ENCODE data around the gene BCKDHB. TPM values are rescaled to one million over a fixed set of nuclear protein-coding genes. Genes with fewer than 3 reads are reported as not detected.

BCKDHB gene
- total and polyA plus RNA-seq, 2 experiments from 2014 or later = 32.1 to 42.7 TPM

DNA sequence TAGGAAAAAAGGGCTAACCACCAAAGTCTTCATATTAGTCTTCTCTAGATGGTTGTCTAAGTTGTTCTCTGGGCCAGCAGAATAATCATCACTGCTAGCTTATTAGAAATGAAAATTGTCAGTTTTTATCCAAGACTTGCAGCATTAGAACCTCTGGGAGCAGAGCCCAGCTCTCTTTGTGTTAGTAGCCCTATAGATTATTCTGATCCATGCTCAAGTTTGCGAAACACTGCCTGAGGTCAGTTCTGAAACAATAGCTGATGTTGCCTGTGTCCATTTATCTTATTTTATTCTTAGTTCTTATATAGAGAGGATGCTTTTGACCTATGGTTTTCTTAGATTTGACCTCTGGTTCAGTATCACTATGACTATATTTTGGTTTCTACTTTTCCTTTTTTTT is 66.9 kb downstream of the BCKDHB start (continued):
- TF ChIP-seq, protein P1, sequence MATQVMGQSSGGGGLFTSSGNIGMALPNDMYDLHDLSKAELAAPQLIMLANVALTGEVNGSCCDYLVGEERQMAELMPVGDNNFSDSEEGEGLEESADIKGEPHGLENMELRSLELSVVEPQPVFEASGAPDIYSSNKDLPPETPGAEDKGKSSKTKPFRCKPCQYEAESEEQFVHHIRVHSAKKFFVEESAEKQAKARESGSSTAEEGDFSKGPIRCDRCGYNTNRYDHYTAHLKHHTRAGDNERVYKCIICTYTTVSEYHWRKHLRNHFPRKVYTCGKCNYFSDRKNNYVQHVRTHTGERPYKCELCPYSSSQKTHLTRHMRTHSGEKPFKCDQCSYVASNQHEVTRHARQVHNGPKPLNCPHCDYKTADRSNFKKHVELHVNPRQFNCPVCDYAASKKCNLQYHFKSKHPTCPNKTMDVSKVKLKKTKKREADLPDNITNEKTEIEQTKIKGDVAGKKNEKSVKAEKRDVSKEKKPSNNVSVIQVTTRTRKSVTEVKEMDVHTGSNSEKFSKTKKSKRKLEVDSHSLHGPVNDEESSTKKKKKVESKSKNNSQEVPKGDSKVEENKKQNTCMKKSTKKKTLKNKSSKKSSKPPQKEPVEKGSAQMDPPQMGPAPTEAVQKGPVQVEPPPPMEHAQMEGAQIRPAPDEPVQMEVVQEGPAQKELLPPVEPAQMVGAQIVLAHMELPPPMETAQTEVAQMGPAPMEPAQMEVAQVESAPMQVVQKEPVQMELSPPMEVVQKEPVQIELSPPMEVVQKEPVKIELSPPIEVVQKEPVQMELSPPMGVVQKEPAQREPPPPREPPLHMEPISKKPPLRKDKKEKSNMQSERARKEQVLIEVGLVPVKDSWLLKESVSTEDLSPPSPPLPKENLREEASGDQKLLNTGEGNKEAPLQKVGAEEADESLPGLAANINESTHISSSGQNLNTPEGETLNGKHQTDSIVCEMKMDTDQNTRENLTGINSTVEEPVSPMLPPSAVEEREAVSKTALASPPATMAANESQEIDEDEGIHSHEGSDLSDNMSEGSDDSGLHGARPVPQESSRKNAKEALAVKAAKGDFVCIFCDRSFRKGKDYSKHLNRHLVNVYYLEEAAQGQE (IDR thresholded peaks at IDR 0.05; ENCODE audit: unreplicated experiment) = no peak
- TF ChIP-seq ZNF114 (CRISPR knock-in tag; IDR thresholded peaks at IDR 0.05) (no peak), EZH2phosphoT487 (IDR thresholded peaks at IDR 0.05; ENCODE audit: unreplicated experiment) (no peak), ZNF331 (CRISPR knock-in tag; IDR thresholded peaks at IDR 0.05; ENCODE audit: low read depth) (no peak)
- TF ChIP-seq, protein P2, sequence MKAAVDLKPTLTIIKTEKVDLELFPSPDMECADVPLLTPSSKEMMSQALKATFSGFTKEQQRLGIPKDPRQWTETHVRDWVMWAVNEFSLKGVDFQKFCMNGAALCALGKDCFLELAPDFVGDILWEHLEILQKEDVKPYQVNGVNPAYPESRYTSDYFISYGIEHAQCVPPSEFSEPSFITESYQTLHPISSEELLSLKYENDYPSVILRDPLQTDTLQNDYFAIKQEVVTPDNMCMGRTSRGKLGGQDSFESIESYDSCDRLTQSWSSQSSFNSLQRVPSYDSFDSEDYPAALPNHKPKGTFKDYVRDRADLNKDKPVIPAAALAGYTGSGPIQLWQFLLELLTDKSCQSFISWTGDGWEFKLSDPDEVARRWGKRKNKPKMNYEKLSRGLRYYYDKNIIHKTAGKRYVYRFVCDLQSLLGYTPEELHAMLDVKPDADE (IDR thresholded peaks at IDR 0.05) = no peak

DNA sequence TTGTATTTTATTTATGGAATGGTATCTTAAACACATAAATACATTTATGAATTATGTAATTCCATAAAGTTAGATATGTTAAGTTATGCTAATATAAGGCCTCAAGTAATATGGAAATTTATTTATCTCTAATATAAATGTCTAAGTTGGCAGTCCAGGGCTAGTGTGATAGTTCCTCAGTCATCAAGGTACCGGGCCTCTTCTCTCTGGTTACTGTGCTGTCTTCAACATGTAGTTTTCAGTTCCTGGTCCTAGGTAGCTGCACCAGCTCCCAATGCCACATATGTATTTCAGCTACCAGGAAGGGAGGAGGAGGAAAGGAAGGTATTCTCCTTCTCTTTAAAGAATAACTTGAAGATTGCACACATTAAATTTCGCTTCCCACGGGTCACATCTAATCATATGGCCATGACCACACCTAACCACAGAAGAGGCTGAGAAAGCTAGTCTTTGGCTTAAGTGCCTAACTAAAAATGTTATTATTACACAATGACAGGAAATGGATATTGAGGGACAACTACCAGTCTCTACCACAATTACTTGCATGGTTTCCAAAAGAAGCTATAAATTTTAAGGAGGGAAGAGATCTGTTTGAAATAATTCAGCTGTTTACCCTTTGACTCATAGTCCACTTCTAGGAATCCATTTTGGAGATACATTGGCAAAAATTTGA is 68.6 kb downstream of the BCKDHB start:
- Histone ChIP-seq H3K9me2 (ENCODE audit: insufficient read depth) (no peaks in the 10 kb centered on the region), H3K27me3 (ENCODE audit: insufficient read depth) (no peaks in the 10 kb centered on the region), H2AFZ (no peak overlapping the region), H3K4me3 (no peak overlapping the region), H3K36me3 (ENCODE audit: insufficient read depth) (no peaks in the 10 kb centered on the region; the same call in 1 of the 2 replicates), H3K27ac (ENCODE audit: low read depth) (no peak overlapping the region), H4K20me1 (replicated peaks; ENCODE audit: insufficient read depth) (no peaks in the 10 kb centered on the region), H3F3A (replicated peaks; ENCODE audit: low read depth) (no peaks in the 10 kb centered on the region), H3K4me2 (no peak overlapping the region), H3K4me1 (ENCODE audit: insufficient read depth) (no peaks in the 10 kb centered on the region), H3K79me2 (replicated peaks; ENCODE audit: insufficient read depth) (no peaks in the 10 kb centered on the region)
- Mint-ChIP-seq H3K36me3 (ENCODE audit: low read depth) (peaks cover 3% of the 10 kb centered on the region; the same call in 1 of the 3 replicates), H3K4me1 (no peaks in the 10 kb centered on the region), H3K27me3 (ENCODE audit: insufficient read depth, low read depth, poor library complexity) (peaks cover 2% of the 10 kb centered on the region), H3K27ac (no peak overlapping the region), H3K9me3 (no peaks in the 10 kb centered on the region), H3K4me3 (no peak overlapping the region)
- DNase-seq (ENCODE audit: low spot score) = no peak
- no peak for ATAC-seq
- TF ChIP-seq STAT1 (IDR thresholded peaks at IDR 0.05; ENCODE audit: unreplicated experiment) (no peak), JUNB (IDR thresholded peaks at IDR 0.05; ENCODE audit: unreplicated experiment) (no peak), ZNF114 (CRISPR knock-in tag; IDR thresholded peaks at IDR 0.05) (no peak), ZNF331 (CRISPR knock-in tag; IDR thresholded peaks at IDR 0.05; ENCODE audit: low read depth) (no peak), POLR2AphosphoS5 (IDR thresholded peaks at IDR 0.05; ENCODE audit: low read depth) (no peak)
- TF ChIP-seq, protein P1 (IDR thresholded peaks at IDR 0.05; ENCODE audit: unreplicated experiment) = no peak
- TF ChIP-seq, protein P3, sequence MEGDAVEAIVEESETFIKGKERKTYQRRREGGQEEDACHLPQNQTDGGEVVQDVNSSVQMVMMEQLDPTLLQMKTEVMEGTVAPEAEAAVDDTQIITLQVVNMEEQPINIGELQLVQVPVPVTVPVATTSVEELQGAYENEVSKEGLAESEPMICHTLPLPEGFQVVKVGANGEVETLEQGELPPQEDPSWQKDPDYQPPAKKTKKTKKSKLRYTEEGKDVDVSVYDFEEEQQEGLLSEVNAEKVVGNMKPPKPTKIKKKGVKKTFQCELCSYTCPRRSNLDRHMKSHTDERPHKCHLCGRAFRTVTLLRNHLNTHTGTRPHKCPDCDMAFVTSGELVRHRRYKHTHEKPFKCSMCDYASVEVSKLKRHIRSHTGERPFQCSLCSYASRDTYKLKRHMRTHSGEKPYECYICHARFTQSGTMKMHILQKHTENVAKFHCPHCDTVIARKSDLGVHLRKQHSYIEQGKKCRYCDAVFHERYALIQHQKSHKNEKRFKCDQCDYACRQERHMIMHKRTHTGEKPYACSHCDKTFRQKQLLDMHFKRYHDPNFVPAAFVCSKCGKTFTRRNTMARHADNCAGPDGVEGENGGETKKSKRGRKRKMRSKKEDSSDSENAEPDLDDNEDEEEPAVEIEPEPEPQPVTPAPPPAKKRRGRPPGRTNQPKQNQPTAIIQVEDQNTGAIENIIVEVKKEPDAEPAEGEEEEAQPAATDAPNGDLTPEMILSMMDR (conservative IDR thresholded peaks at IDR 0.05; ENCODE audit: low read depth in 2 of 2) = no peak
- TF ChIP-seq, protein P2 (IDR thresholded peaks at IDR 0.05) = no peak
